GM18499 (cell line): Measurements from ENCODE around the gene ZSCAN20.

ENCODE experiments used
- ATAC-seq: cut with Tn5 transposase; IDR thresholded peaks from one replicate; pipeline ENCODE4 v1.9.1; 2021; ENCODE audit warnings: moderate number of reproducible peaks; ENCODE audit not compliant: insufficient read depth, unreplicated experiment

The ZSCAN20 gene

DNA sequence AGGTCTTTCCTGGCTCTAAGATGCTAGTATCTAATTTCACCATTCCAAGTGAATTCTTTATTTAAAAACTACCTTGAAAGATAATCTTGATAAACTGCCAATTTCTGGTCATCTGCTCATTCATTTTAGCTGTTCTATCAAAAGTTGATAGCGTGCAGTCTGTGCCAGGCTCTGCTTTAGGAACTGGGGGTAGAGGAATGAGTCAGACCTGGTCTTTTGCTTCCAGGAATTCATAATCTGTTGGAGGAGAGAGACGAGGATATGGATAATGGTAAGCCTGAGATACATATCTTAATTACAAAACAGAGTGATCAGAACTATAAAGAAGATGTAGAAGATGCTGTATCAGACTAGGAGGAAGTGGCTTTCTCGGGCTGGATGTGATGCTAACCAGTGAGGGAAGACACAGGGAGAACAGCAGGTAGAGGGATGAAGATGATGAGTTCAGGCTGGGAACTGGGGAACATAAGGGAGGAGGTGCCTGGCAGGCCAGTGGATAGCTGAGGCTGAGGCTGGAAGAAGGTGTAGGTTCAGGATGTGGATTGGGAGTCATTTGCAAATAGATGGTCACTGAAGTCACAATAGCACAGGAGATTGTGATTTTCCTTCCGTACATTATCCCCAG, 29.3 kb upstream of the ZSCAN20 start:
- ATAC-seq = no peak

DNA sequence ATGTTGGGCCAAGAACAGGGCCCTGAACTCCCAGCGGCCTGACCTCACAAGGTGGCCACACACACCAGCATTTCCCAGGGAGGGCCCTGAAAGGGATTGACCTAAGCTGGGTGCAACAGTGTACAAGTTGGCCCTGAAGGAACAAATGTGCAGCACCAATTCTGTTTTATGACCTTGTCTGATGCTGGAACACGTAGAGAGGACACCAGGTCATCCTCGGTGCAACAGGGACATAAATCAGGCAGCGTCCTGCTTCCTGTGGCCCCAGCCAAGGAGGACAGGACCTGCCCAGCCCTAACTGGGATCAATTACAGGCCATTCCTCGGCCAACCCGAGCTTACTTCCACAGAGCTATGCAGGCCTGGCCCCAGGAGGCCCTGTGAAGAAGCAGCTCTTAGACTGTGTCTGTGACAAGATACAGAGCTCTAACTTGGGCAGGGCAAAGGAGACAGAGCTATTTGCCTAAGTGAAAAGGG, 28.7 kb upstream of the ZSCAN20 start:
- no peak for ATAC-seq

DNA sequence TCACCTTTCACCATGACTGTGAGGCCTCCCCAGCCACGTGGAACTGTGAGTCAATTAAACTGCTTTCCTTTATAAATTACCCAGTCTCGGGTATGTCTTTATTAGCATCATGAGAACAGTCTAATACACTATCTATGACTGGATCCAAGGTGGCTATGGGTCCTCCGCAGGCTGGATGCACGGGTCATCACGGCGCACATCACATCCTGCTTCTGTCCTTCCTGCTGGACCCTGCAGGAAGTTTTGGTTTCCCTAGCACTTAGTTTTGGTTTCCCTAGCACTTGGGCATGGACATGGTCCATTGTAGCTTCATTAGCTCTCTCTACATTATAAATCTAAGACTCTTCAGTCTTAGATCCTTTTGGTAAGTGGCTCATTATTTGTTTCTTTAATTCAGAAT, 27.3 kb upstream of the ZSCAN20 start:
- no peak for ATAC-seq

DNA sequence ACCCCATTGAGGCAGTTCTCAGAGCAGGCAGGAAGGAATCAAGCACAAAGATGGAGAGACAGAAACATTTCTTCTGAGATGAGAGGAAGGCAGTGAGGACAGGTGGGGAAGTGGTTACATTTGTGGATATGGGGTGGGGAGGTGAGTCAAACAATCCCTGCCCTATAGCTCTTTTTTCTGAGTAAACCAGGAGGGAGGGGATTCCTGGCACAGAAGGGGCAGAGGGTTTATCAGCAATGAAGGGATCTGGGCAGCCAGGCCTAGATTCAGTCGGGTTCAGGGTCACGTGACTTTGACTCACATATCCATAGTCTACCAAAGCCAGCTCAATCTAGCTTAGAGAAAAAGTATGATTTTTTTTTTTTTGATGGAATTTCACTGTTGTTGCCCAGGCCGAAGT, 25.9 kb upstream of the ZSCAN20 start:
- no peak for ATAC-seq

DNA sequence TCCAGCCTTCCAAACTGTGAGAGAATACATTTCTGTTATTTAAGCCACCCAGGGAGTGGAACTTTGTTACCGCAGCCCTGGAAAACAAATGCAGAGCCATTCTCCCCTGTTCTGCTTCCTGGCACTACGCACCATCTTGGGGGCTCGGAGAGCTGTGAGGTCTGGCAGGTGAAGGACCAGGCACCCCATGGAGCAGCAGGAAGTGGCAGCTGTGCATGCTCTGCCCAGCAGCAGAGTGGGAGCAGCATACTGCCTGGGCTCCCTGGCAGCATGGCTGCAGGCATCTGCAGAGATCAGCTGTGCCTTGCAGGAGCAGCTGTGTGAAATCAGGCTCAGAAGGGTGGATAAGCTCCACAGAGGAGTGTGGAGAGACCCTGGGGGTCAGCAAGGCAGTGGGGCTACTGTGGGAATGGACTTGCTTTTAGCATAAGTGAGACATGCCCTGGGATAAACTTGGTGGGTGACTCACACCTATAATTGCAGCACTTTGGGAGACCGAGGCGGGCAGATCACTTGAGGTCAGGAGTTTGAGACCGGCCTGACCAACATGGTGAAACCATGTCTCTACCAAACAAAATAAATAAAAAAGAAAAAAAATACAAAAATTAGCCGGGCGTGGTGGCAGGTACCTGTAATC, 17.7 kb upstream of the ZSCAN20 start:
- ATAC-seq = no peak

GRCh38 chr1:33455539-33456501, 16.6 kb upstream of the ZSCAN20 start:
- no peak for ATAC-seq

DNA sequence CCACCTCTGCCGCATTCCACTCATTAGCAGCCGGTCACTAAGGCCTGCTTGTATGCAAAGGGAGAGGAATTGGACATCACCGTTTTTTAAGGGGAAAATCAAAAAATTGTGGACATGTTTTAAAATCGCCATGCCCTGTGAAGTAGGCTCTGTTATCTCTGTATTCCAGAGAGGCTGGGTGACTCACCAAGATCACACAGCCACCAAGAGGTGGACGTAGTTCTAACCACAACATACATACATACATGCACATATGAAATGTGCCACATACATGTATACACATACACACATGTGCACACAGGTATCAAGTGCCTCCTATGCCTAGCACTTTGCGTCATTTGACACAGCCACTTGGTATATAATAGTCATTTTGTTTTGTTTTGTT, 16.0 kb upstream of the ZSCAN20 start:
- no peak for ATAC-seq

DNA sequence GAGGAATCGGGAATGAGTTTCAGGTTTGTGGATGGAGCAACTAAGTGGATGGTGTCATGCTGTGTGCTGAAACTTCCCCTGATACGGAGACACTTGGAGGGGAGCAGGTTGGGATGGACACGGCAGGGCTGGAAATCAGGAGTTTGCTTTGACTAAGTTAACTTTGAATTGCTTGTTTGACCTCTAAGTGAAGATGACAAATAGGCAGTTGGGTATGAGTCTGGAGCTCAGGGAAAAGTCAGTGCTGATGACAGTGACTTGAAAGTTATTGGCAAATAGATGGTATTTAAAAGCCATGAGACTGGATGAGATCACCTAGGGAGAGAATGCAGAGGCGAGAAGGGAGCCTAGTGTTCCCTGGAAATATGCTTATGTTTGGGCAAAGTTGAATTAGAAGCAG, 12.8 kb upstream of the ZSCAN20 start:
- no peak for ATAC-seq

DNA sequence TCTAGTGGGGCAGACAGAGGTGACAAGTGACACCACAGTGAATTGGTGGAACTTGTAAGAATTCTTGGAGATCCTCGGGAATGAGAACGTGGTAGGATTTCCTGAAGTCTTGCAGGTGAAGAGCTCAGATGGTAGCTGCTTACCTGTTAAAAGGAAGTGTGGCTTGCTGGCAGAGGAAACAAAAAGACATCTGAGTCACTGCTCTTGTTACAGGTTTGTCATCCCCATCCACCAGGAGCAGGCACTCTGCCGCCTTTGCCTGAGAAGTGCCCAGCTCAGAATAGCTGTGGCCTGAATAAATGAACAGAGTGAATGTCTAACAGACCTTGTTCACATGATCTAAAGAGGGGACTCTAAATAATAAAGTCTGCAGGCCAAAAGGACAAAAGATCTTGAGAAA, 12.3 kb upstream of the ZSCAN20 start:
- ATAC-seq = no peak

GRCh38 chr1:33460947-33461629, 11.4 kb upstream of the ZSCAN20 start:
- peak; percentile 62 for ATAC-seq

DNA sequence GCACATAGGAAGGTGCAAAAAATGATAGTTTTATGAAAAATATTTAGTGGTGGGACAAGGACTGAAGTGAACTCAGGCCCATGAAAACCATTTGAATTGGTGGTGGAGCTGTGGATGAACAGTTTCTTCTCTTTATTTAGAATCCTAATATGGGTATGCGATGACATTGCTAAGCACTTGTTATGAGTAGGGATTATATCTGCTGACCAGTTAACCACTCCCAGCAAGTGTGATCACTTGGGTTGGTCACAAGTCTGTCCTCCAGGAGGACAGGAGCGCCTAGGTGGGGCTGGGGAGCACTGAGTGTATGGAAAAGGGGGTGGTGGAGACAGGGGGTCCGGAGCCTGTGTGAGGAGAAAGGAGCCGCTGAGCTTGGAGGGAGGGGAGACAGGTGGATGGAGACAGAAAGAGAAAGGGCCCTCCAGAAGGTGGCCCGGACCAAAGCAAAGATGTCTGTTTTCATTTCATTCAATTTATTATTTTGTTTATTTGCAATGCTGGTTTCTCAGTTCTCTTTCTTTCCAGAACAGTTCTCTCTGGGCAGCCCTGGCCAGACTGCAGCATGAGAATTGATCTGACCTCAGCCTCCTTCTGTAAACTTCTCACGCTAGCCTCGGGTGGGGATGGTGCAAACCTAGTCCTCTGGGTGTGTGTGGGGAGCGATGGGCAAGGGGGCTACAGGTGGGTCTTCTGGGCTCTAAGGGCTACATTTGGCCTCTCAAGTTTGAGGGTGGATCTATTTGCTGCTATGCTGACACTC, 9.9 kb upstream of the ZSCAN20 start:
- no peak for ATAC-seq

DNA sequence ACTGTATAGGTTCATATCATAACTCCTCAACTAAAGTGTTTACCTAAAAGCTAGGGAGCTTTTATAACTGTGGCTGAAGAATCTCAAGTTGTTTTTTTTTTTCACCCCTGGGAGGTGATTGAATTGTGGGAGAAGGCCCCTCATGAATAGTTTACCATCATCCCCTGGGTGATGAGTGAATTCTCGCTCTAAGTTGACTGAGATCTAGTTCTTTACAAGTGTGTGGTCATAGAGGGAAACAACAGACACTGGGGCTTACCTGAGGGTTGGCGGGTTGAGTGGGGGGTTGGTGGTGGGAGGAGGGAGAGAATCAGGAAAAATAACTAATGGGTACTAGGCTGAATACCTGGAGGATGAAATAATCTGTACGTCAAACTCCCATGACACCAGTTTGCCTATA, 7.9 kb upstream of the ZSCAN20 start:
- no peak for ATAC-seq

- ATAC-seq = no peak
These were observed 7.1 kb upstream of the ZSCAN20 start for GRCh38 chr1:33465316-33465715.

GRCh38 chr1:33466159-33466558, 6.3 kb upstream of the ZSCAN20 start:
- ATAC-seq = no peak

DNA sequence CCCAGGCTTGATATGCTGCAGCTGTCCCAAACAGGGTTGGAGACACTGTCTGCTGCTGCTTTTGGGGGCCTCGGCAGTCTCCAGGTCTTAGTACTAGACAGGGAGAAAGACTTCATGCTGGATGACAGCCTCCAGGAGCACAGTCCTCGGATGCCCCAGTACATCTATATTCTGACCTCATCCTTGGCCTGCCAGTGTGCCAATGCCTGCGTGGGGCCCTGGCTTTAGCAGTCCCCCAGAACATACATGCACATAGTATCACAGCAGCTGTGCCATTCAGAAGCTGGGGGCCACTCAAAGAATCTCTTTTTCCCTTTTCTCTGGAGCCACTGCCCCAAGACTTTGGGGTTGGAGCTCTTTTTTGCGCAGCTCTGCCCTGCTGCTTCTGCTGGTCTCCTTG, 4.4 kb upstream of the ZSCAN20 start:
- ATAC-seq = no peak

- ATAC-seq = no peak
These were observed 3.9 kb upstream of the ZSCAN20 start for GRCh38 chr1:33468531-33468930.

DNA sequence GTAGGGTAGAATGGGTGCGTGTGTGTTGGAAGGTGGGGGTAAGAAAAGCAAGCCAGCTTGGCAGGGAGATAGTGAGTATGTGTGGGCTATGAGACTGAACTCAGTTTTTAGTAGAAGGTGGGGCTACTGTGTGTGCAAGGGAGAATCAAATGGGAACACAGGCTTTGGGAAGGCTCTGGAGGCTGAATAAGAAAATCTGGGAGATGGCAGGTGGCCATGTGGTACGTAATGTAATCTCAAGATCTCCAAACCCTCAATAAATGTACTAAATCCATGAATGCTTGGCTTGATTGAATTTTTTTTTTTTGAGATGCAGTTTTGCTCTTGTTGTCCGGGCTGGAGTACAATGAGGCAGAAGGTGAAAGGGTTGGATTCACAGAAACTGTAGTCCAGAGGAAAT, 3.5 kb upstream of the ZSCAN20 start:
- no peak for ATAC-seq

DNA sequence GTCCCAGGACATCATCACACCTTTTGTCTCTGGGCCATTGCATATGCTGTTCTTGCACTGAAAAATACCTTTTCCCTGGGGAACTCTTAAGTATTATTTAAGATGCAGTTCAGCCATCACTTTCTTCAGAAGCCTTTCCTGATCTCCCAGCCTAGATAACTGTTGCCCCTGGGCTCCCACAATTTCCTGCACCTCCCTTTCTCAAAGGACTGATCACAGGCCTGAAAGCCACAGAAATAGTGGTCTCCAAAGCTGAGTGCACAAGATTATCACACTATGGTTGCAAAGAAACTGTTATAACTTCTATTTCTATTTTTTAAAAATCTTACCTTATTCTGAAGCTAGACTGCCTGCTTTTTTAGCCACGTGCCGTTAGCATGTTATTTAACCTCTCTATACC, 2.8 kb upstream of the ZSCAN20 start:
- ATAC-seq = no peak

DNA sequence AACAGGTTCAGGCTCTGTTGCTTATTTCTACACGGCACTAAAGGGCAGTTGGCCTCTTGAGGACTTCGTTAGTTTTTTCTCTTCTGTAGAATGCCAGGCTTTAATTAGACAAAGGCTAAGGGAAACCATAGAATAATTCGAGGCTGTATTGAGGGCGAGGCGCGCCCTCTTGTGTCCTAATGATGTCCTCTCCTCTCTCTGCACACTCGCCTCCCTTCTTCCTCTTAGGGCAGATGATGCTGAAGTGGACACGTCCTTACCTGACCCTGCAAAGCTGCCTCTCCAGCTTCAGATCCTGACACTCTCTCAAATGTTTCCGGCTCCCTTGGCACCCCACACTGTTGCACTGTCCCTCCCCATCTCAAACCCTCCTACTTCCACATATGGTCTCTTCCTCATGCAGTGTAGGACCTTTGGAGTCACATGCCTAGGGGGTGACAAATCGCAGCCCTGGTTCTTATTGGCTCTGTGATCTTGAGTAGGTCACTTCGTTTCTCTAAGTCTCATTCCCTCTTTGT, 1.9 kb upstream of the ZSCAN20 start:
- peak; percentile 36 for ATAC-seq

DNA sequence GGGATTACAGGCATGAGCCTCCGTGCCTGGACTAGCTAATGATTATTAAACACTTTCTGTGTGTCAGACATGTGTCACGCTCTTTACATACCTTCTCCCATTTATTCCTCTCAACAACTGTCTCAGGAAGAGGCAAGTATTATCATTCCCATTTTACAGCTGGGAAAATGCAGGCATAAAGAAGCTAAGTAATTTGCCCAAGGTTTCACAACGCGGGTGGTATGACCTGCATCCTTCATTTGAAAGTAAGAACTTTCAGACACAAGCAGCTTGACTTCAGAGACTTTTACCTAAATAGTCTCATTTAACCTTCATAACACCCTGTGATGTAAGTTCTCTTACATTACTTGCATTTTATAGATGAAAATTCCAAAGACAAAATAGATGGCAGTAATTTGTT, 1.0 kb upstream of the ZSCAN20 start:
- ATAC-seq = no peak
